K562 (cell line): ENCODE measurements around the gene STRA6. TPM values are rescaled to one million over a fixed set of nuclear protein-coding genes. Genes with fewer than 3 reads are reported as not detected.

Source experiments
- ATAC-seq: fragments of 200-7000 bp; cut with Tn5 transposase; 3 replicates; pipeline ENCODE4 v1.9.1; 2020; ENCODE audit warnings: moderate library complexity
- BruUV-seq: library from RNA; stranded (reverse); fragments of 400-500 nt; replicated peaks from 2 replicates; lab custom pipeline; 2021; lab: Mats Ljungman, UMichigan
- CTCF ChIA-PET: fragments of 300-600 bp; formaldehyde crosslinking; extraction: SDS; loops from one replicate; lab custom pipeline; 2021; ENCODE audit warnings: low intra/inter-chr PET ratio; lab: Yijun Ruan, JAX
- POLR2A ChIA-PET: fragments of 300-600, 350-650 bp; sonication (Branson Sonifier 250); formaldehyde crosslinking; extraction: SDS; loops from one replicate; lab custom pipeline; 2021; ENCODE audit warnings: antibody characterized with exemption, inconsistent platforms; lab: Yijun Ruan, JAX
- DNase-seq, 4 experiments: peaks; one replicate each; pipeline versions ENCODE4 v3.0.0 to v3.0.0-alpha.2; 2011 to 2018; ENCODE audit warnings: low spot score in 3 of 4, mixed read lengths in 3 of 4; ENCODE audit errors: extremely low read depth in 1 of 4
- FAIRE-seq: peaks from 2 replicates; lab custom pipeline; 2011; peaks lifted over from hg19 to GRCh38; lab: Jason Lieb, UNC
- H2AFZ ChIP-seq: 2 replicates; pipeline ENCODE4 v1.6.0; 2011; ENCODE audit warnings: low read depth, low read length, control low read depth, inconsistent platforms
- H3K27ac ChIP-seq: fragments of 200-600 bp; 3 replicates; pipeline ENCODE4 v1.8.0; 2011; ENCODE audit warnings: low read depth, mild to moderate bottlenecking, control low read depth, inconsistent platforms, low read length, moderate library complexity, mixed read lengths; ENCODE audit errors: extremely low read depth
- H3K27me3 ChIP-seq, 2 experiments: fragments of 300-600 bp in 1 of 2; 2 replicates in 1 of 2; 3 replicates in 1 of 2; pipeline versions ENCODE4 v1.6.0 to v1.8.0; 2011; ENCODE audit warnings: inconsistent platforms in 2 of 2, low read length in 2 of 2, mild to moderate bottlenecking in 1 of 2, mixed read lengths in 1 of 2, moderate library complexity in 1 of 2; ENCODE audit not compliant: control insufficient read depth in 2 of 2, insufficient read depth in 2 of 2
- H3K36me3 ChIP-seq: fragments of 300-600 bp; 3 replicates; pipeline ENCODE4 v1.8.0; 2011; ENCODE audit warnings: mild to moderate bottlenecking, low read length, inconsistent platforms; ENCODE audit not compliant: control insufficient read depth, insufficient read depth
- H3K4me1 ChIP-seq, 2 experiments: fragments of 200-600 bp in 1 of 2; replicated peaks in 1 of 2; 2 replicates in 1 of 2; 3 replicates in 1 of 2; pipeline versions ENCODE4 v1.5.1 to v1.8.0; 2011; ENCODE audit warnings: inconsistent platforms in 2 of 2, low read length in 2 of 2, mild to moderate bottlenecking in 1 of 2, mixed read lengths in 1 of 2, moderate library complexity in 1 of 2; ENCODE audit not compliant: control insufficient read depth in 2 of 2, insufficient read depth in 2 of 2
- H3K4me2 ChIP-seq: 2 replicates; pipeline ENCODE4 v1.6.1; 2011; ENCODE audit warnings: low read length, control low read depth, inconsistent platforms, mixed read lengths; ENCODE audit not compliant: insufficient read depth
- H3K4me3 ChIP-seq: fragments of 200-600 bp; sonication (generic), shearing (Covaris generic); 2 replicates; pipeline ENCODE4 v1.5.1; 2016; ENCODE audit warnings: control low read depth, inconsistent platforms
- H3K79me2 ChIP-seq: fragments of 200-600 bp; 3 replicates; pipeline ENCODE4 v1.8.0; 2011; ENCODE audit warnings: low read length, inconsistent platforms; ENCODE audit not compliant: control insufficient read depth, insufficient read depth
- H3K9ac ChIP-seq, 2 experiments: 2 replicates each; pipeline versions ENCODE4 v1.6.0 to v1.6.1; 2011; ENCODE audit warnings: low read depth in 2 of 2, low read length in 2 of 2, control low read depth in 1 of 2, inconsistent platforms in 1 of 2, mild to moderate bottlenecking in 1 of 2, mixed read lengths in 1 of 2; ENCODE audit not compliant: insufficient read depth in 1 of 2
- H3K9me1 ChIP-seq: one replicate; pipeline ENCODE4 v1.6.0; 2011; ENCODE audit warnings: inconsistent platforms, mild to moderate bottlenecking, low read length, moderate library complexity; ENCODE audit not compliant: control insufficient read depth, insufficient read depth
- H3K9me3 ChIP-seq: replicated peaks from 2 replicates; pipeline ENCODE4 v1.5.1; 2011; ENCODE audit warnings: low read depth, low read length, inconsistent platforms; ENCODE audit not compliant: control insufficient read depth, insufficient read depth
- H4K20me1 ChIP-seq: replicated peaks from 2 replicates; pipeline ENCODE4 v1.6.1; 2011; ENCODE audit warnings: low read length, inconsistent platforms, mixed read lengths; ENCODE audit not compliant: control insufficient read depth, insufficient read depth
- CHCHD3 ChIP-seq: fragments of 250-450 bp; sonication (Bioruptor Pico); IDR thresholded peaks from 2 replicates; pipeline ENCODE4 v2.1.2; 2022; ENCODE audit warnings: mild to moderate bottlenecking
- FIP1L1 ChIP-seq: fragments of 200-400 bp; formaldehyde crosslinking; IDR thresholded peaks from 2 replicates; pipeline ENCODE4 v1.6.1; 2018; ENCODE audit warnings: mild to moderate bottlenecking, low read depth, low read length; ENCODE audit not compliant: poor library complexity, severe bottlenecking
- MAFK ChIP-seq: IDR thresholded peaks from 2 replicates; pipeline ENCODE4 v1.6.1; 2011; ENCODE audit warnings: low read length, improper control_type of control experiment
- MAZ ChIP-seq, 2 experiments: fragments of 450-650 bp in 1 of 2; sonication (generic) in 1 of 2; formaldehyde crosslinking; IDR thresholded peaks in 1 of 2; conservative IDR thresholded peaks in 1 of 2; 2 replicates each; pipeline versions ENCODE4 v1.4.0 to v1.5.0; 2020; ENCODE audit warnings: mild to moderate bottlenecking in 1 of 2, missing genetic modification reagents in 1 of 2
- MEIS2 ChIP-seq: fragments of 450-650 bp; IDR thresholded peaks from 2 replicates; pipeline ENCODE4 v1.6.1; 2014; ENCODE audit warnings: mild to moderate bottlenecking; ENCODE audit not compliant: partially characterized antibody
- RBM39 ChIP-seq: fragments of 200-400 bp; formaldehyde crosslinking; optimal IDR thresholded peaks from 2 replicates; pipeline ENCODE3; 2018; ENCODE audit warnings: low read depth, low read length
- SLC30A9 ChIP-seq: fragments of 250-450 bp; sonication (Bioruptor Pico); IDR thresholded peaks from 2 replicates; pipeline ENCODE4 v1.8.0; 2022; ENCODE audit warnings: mild to moderate bottlenecking, moderate library complexity
- SRSF3 ChIP-seq: fragments of 200-400 bp; formaldehyde crosslinking; IDR thresholded peaks from 2 replicates; pipeline ENCODE4 v1.6.1; 2016; ENCODE audit warnings: mild to moderate bottlenecking, low read length, moderate library complexity; ENCODE audit not compliant: insufficient read depth
- SRSF9 ChIP-seq: fragments of 200-400 bp; formaldehyde crosslinking; IDR thresholded peaks from 2 replicates; pipeline ENCODE4 v1.6.1; 2017; ENCODE audit warnings: low read depth, low read length, borderline replicate concordance
- ZNF717 ChIP-seq: fragments of 250-450 bp; sonication (Bioruptor Pico); IDR thresholded peaks from 2 replicates; pipeline ENCODE4 v1.5.0; 2021
- ZNF830 ChIP-seq: fragments of 250-450 bp; sonication (Bioruptor Pico); IDR thresholded peaks from 2 replicates; pipeline ENCODE4 v1.5.0; 2021; ENCODE audit warnings: mild to moderate bottlenecking
- WGBS: fragments of 100-300 bp; shearing (Covaris generic); methylation state at CpG from one replicate; pipeline ENCODE4 v1.1.6; 2016; ENCODE audit warnings: low coverage, mixed read lengths; ENCODE audit not compliant: insufficient coverage; ENCODE audit errors: missing lambda C conversion rate; 5-methylcytosine and 5-hydroxymethylcytosine counted together
- in situ Hi-C: fragments of 300-500 bp; cut with MboI; formaldehyde crosslinking; loops from 4 replicates; pipeline ENCODE4 v1.15.0; 2018; ENCODE audit warnings: inconsistent platforms, mixed read lengths
- intact Hi-C: fragments of 100-400 bp; cut with micrococcal nuclease; formaldehyde crosslinking; loops from 2 replicates; pipeline ENCODE4 v1.14.2; 2022
- polyA plus RNA-seq, 8 experiments: library from polyadenylated mRNA; depleted of rRNA in 4 of 8; stranded (reverse) in 5 of 8; unstranded in 3 of 8; fragments of >200 nt; fragmentation: Nextera tagmentation in 2 of 8; fragmentation: Illumina TruSeq in 1 of 8; extraction: Ambion mirVana in 2 of 8; extraction: Trizol in 1 of 8; gene quantifications; 2 replicates each; pipeline versions ENCODE4 v1.2.1 to v1.2.3, GENCODE V29; 2011 to 2014; ENCODE audit warnings: inconsistent platforms in 1 of 8, missing spikeins in 1 of 8
- total RNA-seq, 7 experiments: library from RNA; depleted of rRNA in 6 of 7; stranded (reverse); fragments of >200 nt in 6 of 7; fragmentation: Illumina TruSeq in 2 of 7; extraction: Trizol in 2 of 7; gene quantifications; 2 replicates each; pipeline versions ENCODE4 v1.2.1 to v1.2.3, GENCODE V29; 2011 to 2021; ENCODE audit warnings: low replicate concordance in 1 of 7

The STRA6 gene
- total and polyA plus RNA-seq, 9 of the 15 experiments (the other 6 are each of a cell fraction or from before 2014, with no cell fraction given): 0.04 to 2.0 (median 0.43) TPM; not detected in 2

- TF ChIP-seq SRSF3 (no peak), MAZ (CRISPR knock-in tag; conservative IDR thresholded peaks at IDR 0.05 in 1 of 2, IDR thresholded peaks at IDR 0.05 in 1 of 2) (no peak)
These were observed 48.7 kb upstream of the STRA6 start (continued) for GRCh38 chr15:74251131-74251811.

DNA sequence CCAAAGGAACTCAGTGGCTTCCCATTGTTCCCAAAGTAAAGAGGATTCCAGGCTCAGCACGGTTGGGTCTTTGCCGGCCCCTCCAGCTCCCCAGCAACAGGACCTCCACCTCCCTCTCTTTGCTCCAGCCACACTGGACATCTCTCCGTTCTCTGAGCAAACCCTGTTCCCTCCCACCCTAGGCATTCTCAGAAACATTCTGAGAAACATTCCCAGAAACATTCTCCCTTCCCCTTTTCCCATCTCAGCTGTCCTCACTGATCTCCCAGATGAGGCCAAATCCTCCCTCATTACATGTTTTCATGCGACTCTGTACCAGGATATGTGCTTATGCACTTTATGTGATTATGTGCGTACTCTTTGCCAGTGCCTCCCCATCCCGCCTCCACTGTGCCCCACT is 47.7 kb upstream of the STRA6 start:
- no peak for ATAC-seq
- Histone ChIP-seq H3K9ac (no peak overlapping the region), H3K27ac (no peak overlapping the region), H2AFZ (no peak overlapping the region), H3K4me1 (no peaks in the 10 kb centered on the region; a peak in 1 of 5 replicates), H3K36me3 (no peaks in the 10 kb centered on the region), H3K4me2 (no peak overlapping the region), H3K9me3 (no peaks in the 10 kb centered on the region), H3K27me3 (peaks cover 20 to 46% of the 10 kb centered on the region in 2 experiments; a peak in 3 of 5 replicates), H3K9me1 (no peaks in the 10 kb centered on the region), H3K79me2 (no peaks in the 10 kb centered on the region), H4K20me1 (peaks cover 5% of the 10 kb centered on the region), H3K4me3 (no peak overlapping the region)
- in situ Hi-C loops (no loop called here), intact Hi-C loops (no loop called here)
- no TSS peak for BruUV-seq
- no peak for DNase-seq
- no peak for FAIRE-seq
- POLR2A ChIA-PET: interaction anchor here (0.6 to 1.0 kb wide), 2 partner anchors 16 to 185 kb away, joined by 4 to 5 read pairs; no protein-coding TSS in a partner anchor
- CTCF ChIA-PET: no interaction called here
- WGBS: 2% methylated on average over 6 of the region's 6 CpGs
- TF ChIP-seq CHCHD3: no peak
- no peak for TF ChIP-seq ZNF830 (CRISPR knock-in tag)
- no peak for TF ChIP-seq ZNF717
- no peak for TF ChIP-seq MAFK
- no peak for TF ChIP-seq FIP1L1
- no peak for TF ChIP-seq SLC30A9 (CRISPR knock-in tag)
- TF ChIP-seq SRSF9: no peak
- no peak for TF ChIP-seq MEIS2
- TF ChIP-seq RBM39: no peak
